Adrenal gland (tissue), 5 donors: ENCODE data around the gene SPAG16.

Experiments
- CTCF ChIP-seq, 6 experiments: fragments of 450-650 bp in 4 of 6; fragments of 200-600 bp in 2 of 6; sonication (generic) in 1 of 6; IDR thresholded peaks; 1 replicate in 5 of 6; 2 replicates in 1 of 6; pipeline versions ENCODE4 v1.5.1 to v1.8.0; 2016 to 2021; ENCODE audit warnings: antibody characterized with exemption in 6 of 6, mild to moderate bottlenecking in 2 of 6, moderate library complexity in 1 of 6
- POLR2A ChIP-seq, 2 donors: fragments of 450-650 bp; IDR thresholded peaks; one replicate each; pipeline ENCODE4 v1.6.1; 2017; ENCODE audit warnings: antibody characterized with exemption in 2 of 2, mild to moderate bottlenecking in 2 of 2, moderate library complexity in 1 of 2
- donor health status: DM: no; HTN: no; CAD: no.

DNA sequence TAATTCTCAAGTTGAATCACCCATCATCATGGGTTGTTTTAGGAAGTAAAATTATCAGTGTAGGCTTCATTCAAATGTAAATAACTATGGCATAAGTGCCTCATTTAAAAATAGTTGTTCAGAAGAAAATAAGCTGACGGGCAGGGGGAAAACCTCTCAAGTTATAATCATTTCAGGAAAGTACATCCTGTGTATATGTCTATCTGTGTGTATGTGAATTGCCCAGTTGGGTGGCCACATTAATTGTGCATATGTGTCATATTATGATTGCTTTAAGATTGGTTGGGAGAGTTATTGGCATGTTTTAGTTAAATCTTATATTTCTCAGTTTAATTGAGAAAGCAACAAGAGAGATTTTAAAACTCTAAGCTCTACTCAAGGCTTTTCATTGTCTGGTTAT, 843.8 kb downstream of the SPAG16 start:
- TF ChIP-seq POLR2A (IDR thresholded peaks at IDR 0.05) (no peak), CTCF (IDR thresholded peaks at IDR 0.05) (no peak)
